ENCODE results near the gene RPS16.

Gene RPS16

DNA sequence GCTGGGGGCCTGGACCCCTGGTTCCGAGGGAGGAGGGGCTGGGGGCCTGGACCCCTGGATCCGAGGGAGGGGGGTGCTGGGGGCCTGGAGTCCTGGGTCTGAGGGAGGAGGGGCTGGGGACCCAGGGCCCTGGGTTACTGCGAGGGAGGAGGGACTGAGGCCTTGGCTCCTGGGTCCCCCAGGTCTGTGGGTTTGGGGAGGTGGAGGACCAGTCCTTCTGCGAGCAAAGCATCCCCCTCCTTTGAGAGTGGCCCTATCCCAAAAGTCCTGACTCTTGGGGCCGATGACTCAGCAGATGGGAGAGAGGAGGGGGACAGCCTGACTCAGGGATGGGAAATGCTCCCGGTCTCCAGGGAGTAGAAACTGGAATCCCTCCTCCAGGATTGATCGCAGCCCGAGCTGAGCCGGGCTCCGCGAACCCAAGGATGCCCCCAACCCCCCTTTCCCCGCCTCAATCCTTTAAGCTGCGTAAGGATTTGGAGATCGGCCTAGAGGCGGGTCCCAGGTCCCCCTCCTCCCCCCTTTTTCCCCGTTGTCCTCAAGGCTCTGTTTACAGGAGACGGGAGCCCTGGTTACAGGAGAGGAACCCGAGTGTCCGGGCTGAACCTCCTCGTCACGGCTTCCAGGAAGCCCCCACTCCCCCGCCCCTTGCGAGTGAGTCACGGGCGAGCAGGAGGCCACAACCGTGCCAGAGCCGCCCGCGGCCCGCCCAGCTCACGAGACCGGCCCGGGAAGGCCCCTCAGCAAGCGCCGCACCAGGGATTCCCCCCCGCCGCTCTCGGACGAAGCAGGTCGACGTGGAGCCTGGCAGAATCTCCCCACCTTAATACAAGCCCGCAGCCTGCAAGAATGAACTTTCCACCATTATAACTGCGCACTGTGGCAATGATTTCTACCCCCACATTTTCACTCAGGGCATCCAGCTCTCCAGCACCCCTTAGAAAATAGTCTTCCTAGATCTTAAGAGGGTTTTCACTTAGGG lies 32.1 kb downstream of the RPS16 start:
- DNase-seq (ENCODE audit: low spot score): peak; percentile 100
- TF ChIP-seq, protein P1, sequence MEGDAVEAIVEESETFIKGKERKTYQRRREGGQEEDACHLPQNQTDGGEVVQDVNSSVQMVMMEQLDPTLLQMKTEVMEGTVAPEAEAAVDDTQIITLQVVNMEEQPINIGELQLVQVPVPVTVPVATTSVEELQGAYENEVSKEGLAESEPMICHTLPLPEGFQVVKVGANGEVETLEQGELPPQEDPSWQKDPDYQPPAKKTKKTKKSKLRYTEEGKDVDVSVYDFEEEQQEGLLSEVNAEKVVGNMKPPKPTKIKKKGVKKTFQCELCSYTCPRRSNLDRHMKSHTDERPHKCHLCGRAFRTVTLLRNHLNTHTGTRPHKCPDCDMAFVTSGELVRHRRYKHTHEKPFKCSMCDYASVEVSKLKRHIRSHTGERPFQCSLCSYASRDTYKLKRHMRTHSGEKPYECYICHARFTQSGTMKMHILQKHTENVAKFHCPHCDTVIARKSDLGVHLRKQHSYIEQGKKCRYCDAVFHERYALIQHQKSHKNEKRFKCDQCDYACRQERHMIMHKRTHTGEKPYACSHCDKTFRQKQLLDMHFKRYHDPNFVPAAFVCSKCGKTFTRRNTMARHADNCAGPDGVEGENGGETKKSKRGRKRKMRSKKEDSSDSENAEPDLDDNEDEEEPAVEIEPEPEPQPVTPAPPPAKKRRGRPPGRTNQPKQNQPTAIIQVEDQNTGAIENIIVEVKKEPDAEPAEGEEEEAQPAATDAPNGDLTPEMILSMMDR (IDR thresholded peaks at IDR 0.05): no peak
- Histone ChIP-seq H3K27ac (peak overlapping the region; percentile 99 to 100), H3K4me3 (peak overlapping the region; percentile 73)

DNA sequence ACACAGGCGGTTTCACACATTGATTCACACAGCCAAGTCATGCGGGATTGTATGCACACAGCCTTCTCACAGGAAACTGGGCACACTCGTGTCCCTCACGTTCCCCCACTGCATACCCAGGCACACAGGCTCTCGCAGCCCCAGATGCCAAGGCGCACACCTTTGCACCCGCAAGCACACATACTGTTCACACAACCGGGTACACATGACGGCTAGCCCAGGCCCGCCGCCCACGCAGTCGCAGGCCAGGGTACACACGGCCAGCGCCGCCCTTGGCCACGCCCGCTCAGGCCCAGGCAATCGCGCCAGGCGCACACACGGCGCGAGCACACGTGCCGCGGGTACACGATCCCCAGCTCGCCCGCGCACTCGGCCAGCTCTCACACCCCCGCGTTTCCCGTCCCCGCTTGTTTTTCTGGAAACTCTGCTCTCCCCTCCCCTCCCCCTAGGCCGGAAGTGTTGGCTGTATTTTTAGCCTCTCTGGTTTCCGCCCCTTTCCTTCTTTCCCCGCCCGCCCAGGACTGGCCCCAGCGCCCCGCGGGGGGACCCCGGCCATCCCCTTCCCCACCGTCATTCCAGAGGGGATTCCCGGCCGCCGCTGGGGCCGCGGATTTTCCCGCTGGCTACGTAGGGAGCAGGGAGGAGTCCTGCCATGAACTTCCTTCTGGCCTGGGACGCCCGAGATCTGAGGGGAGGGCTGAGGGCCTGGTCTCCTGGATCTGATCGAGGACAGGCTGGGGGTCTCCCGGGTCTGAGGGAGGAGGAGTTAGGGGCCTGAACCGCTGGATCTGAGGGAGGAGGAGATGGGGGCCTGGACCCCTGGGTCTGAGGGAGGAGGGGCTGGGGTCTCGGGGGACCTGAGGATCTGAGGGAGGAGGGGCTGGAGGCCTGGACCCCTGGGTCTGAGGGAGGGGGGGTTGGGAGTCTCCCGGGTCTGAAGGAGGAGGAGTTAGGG lies 33.1 kb downstream of the RPS16 start:
- peak overlapping the region; percentile 73 for H3K4me3 ChIP-seq
- TF ChIP-seq, protein P1 (IDR thresholded peaks at IDR 0.05): no peak
- peak; percentile 96 for DNase-seq (ENCODE audit: low spot score)
- peak overlapping the region; percentile 99 to 100 for H3K27ac ChIP-seq

DNA sequence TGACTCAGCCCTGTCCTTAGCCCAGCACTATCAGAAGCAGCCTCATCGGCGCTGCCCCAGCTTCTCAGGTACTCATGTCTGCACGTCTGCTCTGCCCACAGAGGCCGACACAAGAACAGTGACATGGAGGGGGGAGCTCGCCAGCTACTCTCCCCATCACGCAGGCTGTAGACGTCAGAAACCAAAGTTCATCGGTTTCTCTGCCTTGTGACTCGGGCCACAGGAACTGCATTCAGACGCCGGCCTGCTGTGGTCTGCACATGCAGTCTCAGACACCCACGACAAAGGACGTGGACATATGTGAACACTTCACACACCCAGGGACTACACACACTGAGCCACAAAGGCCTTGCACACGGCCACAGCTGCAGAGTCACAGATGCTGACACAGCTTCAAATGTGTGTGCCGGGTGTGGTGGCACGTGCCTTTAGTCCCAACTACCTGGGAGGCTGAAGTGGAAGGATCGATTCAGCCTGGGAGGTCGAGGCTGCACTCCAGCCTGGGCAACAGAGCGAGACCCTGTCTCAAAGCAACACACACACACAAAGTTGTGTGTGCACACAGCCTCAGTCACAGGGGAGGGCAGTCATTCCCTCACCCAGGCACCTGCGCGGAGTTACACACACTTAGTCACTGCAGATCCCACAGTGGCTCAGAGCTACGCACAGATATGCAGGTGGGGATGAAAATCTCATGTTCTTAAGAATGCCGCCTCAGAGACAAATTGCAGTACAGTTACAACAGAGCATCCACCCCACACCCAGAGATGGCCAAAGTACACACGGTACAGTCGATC lies 34.0 kb downstream of the RPS16 start:
- TF ChIP-seq, protein P1 (IDR thresholded peaks at IDR 0.05): no peak
- Histone ChIP-seq H3K4me3 (peak overlapping the region; percentile 73), H3K27ac (peak overlapping the region; percentile 99 to 100)
- DNase-seq (ENCODE audit: low spot score): peak; percentile 88

DNA sequence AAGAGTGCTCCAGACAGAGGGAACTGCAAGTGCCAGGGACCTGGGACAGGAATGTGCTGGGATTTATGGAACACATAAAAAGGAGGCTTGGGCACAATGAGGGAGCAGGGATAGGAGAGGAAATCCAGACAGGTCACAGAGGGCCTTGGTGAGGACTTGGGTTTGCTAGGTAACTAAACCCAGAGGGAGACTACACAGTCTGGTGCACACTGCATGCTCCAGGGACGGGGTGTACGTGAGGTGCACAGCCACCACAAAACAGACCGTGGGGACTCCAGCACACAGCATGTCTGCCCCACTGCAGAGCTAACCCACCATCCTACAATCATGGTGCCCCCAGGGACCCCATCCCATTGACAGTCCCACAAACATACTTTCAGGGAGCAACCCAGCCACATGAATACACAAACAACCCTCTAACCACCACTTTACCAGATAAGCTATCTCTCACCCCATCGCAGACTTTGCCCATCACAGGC lies 34.6 kb downstream of the RPS16 start:
- Histone ChIP-seq H3K4me3 (peak overlapping the region; percentile 73), H3K27ac (peak overlapping the region; percentile 99 to 100)
- peak; percentile 72 for DNase-seq (ENCODE audit: low spot score)
- TF ChIP-seq, protein P1 (IDR thresholded peaks at IDR 0.05): no peak

DNA sequence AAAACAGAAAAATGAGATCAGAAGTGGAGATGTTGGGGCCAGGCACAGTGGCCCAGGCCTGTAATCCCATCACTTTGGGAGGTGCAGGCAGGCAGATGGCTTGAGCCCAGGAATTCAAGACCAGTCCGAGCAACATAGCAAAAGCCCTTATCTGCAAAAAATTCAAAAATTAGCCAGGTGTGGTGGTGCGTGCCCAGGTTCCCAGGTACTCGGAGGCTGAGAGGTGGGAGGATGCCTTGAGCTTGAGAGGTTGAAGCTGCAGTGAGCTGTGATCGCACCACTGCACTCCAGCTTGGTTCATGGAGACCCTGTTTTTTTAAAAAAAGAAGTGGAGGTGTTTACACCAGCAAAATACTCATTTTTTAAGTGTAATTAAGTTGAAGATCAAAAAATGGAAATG lies 35.7 kb downstream of the RPS16 start:
- TF ChIP-seq, protein P1 (IDR thresholded peaks at IDR 0.05): no peak
- H3K27ac ChIP-seq: peak overlapping the region; percentile 99 to 100
- H3K4me3 ChIP-seq: no peak overlapping the region
- DNase-seq (ENCODE audit: low spot score): no peak

DNA sequence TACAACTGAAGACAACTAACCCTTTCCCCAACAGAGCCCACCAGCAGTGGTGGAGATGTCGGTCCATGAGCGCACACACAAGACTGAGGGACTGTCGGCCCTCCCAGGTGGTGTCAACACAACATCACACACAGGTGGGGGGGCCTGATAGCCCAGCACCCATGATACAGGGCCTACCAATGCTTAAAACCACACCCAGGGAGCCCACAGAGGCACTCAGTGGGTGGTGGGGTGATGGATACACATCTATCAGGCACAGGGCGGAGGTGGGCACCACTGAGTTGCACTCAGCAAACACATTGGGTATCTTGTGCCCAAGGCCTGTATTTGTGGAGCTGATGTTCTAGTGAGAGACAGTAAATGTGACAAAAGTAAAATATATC lies 36.1 kb downstream of the RPS16 start:
- TF ChIP-seq, protein P1 (IDR thresholded peaks at IDR 0.05): no peak
- no peak for DNase-seq (ENCODE audit: low spot score)
- Histone ChIP-seq H3K27ac (peak overlapping the region; percentile 49 to 100), H3K4me3 (no peak overlapping the region)
